ENCODE data around the gene NXPH1. TPM values are rescaled to one million over a fixed set of nuclear protein-coding genes. Genes with fewer than 3 reads are reported as not detected.

NXPH1 gene
- polyA plus RNA-seq (15.9 and 24.9 TPM in 2 replicates), polyA minus RNA-seq (21.7 and 24.7 TPM in 2 replicates)

DNA sequence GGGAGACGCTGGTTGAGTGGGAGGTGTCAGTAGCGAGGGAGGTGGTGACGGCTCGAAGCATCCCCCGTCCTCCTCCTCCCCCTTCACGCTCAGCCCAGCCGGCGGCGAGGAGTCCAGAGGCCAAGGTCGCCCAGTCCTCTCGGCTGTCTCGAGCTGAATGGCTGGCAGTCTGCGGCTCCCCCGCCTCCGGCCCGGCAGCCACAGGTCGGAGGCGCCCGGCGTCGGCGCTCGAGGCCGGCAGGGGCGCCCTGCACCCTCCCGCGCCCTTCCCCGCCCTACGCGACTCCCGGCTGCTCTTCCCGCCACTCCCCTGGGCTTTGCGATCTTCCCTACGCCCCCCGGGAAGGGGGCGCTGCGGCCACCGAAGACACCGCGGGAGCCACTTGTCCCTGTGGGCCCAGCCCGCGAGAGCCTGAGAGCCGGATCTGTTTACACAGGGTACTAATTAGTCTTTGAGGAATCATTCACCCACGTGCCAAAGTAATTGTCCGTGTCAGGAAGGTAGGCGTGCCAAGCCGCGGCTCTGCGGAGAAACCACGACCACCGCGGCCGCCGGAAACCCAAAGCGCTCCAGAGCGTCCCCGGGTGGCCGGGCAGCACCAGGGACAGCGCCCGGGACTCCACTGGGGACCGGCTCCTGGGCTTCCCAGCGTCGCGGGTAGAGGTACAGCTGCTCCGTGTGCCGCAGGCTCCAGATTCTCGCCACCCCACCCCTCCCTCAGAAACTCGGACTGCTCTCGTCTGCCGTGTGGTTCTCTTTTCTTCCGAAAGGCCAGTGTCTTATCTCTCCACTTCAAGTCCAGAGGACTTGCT, at the start of gene NXPH1:
NXPH1 (plus strand) TSS at position 133 of the 813 bp plus-strand sequence.
- peak within 1 kb of the TSS; percentile 54 for H3K9ac ChIP-seq (ENCODE audit: low read length)
- H3K27ac ChIP-seq (ENCODE audit: low read length): no peak within 1 kb of the TSS
- TF ChIP-seq REST (IDR thresholded peaks at IDR 0.05; ENCODE audit: borderline replicate concordance) (peak; percentile 50), EZH2 (IDR thresholded peaks at IDR 0.05; ENCODE audit: borderline replicate concordance, insufficient read depth, low read length, poor library complexity, severe bottlenecking) (no peak), POLR2AphosphoS5 (IDR thresholded peaks at IDR 0.05) (no peak), TAF1 (IDR thresholded peaks at IDR 0.05; ENCODE audit: low read depth) (no peak)
- TF ChIP-seq, protein P1, sequence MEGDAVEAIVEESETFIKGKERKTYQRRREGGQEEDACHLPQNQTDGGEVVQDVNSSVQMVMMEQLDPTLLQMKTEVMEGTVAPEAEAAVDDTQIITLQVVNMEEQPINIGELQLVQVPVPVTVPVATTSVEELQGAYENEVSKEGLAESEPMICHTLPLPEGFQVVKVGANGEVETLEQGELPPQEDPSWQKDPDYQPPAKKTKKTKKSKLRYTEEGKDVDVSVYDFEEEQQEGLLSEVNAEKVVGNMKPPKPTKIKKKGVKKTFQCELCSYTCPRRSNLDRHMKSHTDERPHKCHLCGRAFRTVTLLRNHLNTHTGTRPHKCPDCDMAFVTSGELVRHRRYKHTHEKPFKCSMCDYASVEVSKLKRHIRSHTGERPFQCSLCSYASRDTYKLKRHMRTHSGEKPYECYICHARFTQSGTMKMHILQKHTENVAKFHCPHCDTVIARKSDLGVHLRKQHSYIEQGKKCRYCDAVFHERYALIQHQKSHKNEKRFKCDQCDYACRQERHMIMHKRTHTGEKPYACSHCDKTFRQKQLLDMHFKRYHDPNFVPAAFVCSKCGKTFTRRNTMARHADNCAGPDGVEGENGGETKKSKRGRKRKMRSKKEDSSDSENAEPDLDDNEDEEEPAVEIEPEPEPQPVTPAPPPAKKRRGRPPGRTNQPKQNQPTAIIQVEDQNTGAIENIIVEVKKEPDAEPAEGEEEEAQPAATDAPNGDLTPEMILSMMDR (IDR thresholded peaks at IDR 0.05; ENCODE audit: poor library complexity, severe bottlenecking): peak; percentile 64
- H3K9me2 ChIP-seq (ENCODE audit: insufficient read depth, low read length): no peaks in the 10 kb centered on the region
- H3K4me3 ChIP-seq (ENCODE audit: low read length): peak within 1 kb of the TSS; percentile 66
- no peaks in the 10 kb centered on the region for H3K9me3 ChIP-seq (ENCODE audit: low read length)
- H4K20me1 ChIP-seq (ENCODE audit: insufficient read depth): no peaks in the 10 kb centered on the region
- H3K27me3 ChIP-seq (ENCODE audit: insufficient read depth, low read depth, low read length): peaks cover 74% of the 10 kb centered on the region
- no peak within 1 kb of the TSS for H2AFZ ChIP-seq (ENCODE audit: low read depth, low read length)
- H3K79me2 ChIP-seq (replicated peaks; ENCODE audit: insufficient read depth, low read length): no peaks in the 10 kb centered on the region
- peak within 1 kb of the TSS; percentile 59 for H3K4me2 ChIP-seq (ENCODE audit: low read length)
- H3F3A ChIP-seq (ENCODE audit: insufficient read depth, low read length, poor library complexity, severe bottlenecking): no peaks in the 10 kb centered on the region
- H3K36me3 ChIP-seq (ENCODE audit: insufficient read depth, low read length): no peaks in the 10 kb centered on the region

GRCh38 chr7:8384901-8385300, 48.5 kb upstream of the NXPH1 start:
- Histone ChIP-seq H3F3A (ENCODE audit: insufficient read depth, low read length, poor library complexity, severe bottlenecking) (no peaks in the 10 kb centered on the region), H3K79me2 (replicated peaks; ENCODE audit: insufficient read depth, low read length) (no peaks in the 10 kb centered on the region), H3K4me3 (ENCODE audit: low read length) (no peak overlapping the region), H3K9me2 (ENCODE audit: insufficient read depth, low read length) (no peaks in the 10 kb centered on the region), H3K27me3 (ENCODE audit: insufficient read depth, low read depth, low read length) (no peaks in the 10 kb centered on the region), H4K20me1 (ENCODE audit: insufficient read depth) (no peaks in the 10 kb centered on the region), H2AFZ (ENCODE audit: low read depth, low read length) (no peak overlapping the region), H3K4me2 (ENCODE audit: low read length) (no peak overlapping the region), H3K9ac (ENCODE audit: low read length) (no peak overlapping the region), H3K27ac (ENCODE audit: low read length) (no peak overlapping the region), H3K9me3 (ENCODE audit: low read length) (no peaks in the 10 kb centered on the region), H3K36me3 (ENCODE audit: insufficient read depth, low read length) (no peaks in the 10 kb centered on the region)
- TF ChIP-seq EP300 (conservative IDR thresholded peaks at IDR 0.05; ENCODE audit: poor library complexity, severe bottlenecking) (no peak), REST (IDR thresholded peaks at IDR 0.05; ENCODE audit: borderline replicate concordance) (no peak), EZH2 (IDR thresholded peaks at IDR 0.05; ENCODE audit: borderline replicate concordance, insufficient read depth, low read length, poor library complexity, severe bottlenecking) (no peak), POLR2AphosphoS5 (IDR thresholded peaks at IDR 0.05) (no peak), MXI1 (conservative IDR thresholded peaks at IDR 0.05; ENCODE audit: poor library complexity, severe bottlenecking) (no peak), SMC3 (conservative IDR thresholded peaks at IDR 0.05; ENCODE audit: poor library complexity) (no peak), TAF1 (IDR thresholded peaks at IDR 0.05; ENCODE audit: low read depth) (no peak), RAD21 (conservative IDR thresholded peaks at IDR 0.05) (no peak)
- TF ChIP-seq, protein P1 (IDR thresholded peaks at IDR 0.05; ENCODE audit: poor library complexity, severe bottlenecking): no peak

Data from neural cell (in vitro differentiated cells).